COLO668 (cell line): ENCODE results near the gene PCSK4.
A peak's percentile ranks its signal among the peaks of the same experiment; 100 is the strongest.
"Not testable (repeated sequence)": the region's sequence is repeated elsewhere in the genome, so short reads cannot be mapped to it uniquely, and the experiment has no call there.

ENCODE experiments used
- DNase-seq: peaks from one replicate; lab custom pipeline; 2025; ENCODE audit not compliant: unreplicated experiment; lab: John Stamatoyannopoulos, UW

PCSK4 gene

DNA sequence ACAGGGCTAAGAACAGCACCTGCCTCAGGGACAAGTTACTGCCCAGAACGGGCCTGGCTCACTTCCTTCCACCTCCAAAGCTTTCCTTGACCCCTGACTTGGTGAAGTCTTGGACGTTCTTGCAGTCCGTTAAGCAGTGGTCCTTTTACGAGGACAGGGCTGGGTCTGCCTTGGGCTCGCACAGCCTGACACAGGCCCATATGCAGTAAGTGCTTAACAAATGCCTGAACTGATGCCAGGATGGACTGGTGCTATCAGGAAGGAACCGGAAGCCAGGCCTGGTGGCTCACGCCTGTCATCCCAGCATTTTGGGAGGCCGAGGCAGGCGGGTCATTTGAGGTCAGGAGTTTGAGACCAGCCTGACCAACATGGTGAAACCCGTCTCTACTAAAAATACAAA is 31.9 kb upstream of the PCSK4 start:
- no peak for DNase-seq

DNA sequence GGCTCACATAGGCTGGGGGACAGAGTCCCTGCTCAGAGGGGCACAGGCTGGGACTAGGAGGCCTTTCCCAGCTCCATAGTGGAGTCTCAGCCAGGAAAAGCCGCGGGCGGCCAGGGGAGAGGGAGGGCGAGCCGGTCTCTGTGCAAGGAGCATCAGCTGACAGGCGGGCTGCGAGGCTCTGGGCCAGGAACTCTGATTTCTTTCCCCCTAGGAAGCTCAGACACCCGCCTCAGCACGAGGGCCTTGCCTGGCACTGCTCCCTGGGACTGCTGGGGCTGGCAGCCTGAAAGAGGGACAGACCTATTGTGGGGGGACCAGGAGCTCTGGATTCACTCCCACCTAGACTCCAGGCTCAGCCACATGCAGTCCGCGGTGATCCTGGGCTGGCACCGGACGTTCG is 31.5 kb upstream of the PCSK4 start:
- DNase-seq = no peak

DNA sequence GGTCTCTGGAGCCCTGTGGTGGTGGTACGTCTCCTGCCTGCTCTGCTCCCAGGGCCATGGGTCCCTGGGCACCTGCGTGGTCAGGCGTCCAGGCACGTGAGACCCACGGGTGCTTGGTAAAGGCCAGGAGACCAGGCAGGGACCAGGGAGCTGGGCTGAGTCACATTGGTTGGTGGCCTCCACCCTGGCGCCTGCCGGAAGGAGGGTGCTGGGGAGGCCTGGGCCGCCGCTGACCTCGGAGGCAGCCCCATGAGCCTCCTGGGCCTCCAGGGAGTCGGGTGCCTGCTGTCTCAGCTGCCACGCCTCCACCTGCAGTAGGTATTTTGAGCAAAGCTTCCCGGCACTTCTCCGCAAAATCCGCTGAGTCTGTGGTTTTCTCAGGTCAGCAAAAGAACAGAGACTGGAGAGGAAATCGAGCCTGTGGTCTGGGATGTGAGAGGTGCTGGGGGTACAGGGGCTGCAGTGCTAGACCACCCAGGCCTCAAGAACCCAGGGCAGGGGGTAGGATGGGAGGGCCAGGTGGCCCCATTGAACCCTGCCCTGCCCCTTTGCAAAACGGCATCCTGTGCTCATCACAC is 30.1 kb upstream of the PCSK4 start:
- DNase-seq = no peak

DNA sequence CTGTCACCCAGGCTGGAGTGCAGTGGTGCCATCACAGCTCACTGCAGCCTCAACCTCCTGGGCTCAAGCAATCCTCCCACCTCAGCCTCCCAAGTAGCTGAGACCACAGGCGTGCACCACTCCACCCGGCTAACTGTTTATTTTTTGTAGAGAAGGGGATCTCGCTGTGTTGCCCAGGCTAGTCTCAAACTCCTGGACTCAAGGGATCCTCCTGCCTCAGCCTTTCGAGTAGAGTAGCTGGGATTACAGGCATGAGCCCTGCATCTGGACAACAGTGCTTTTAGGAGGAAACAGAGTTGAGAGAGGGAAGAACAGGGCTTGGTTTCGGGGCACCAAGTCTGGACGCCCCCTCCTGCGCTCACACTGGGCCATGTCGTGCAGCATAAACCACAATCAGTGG is 29.7 kb upstream of the PCSK4 start:
- not testable (repeated sequence) for DNase-seq

DNA sequence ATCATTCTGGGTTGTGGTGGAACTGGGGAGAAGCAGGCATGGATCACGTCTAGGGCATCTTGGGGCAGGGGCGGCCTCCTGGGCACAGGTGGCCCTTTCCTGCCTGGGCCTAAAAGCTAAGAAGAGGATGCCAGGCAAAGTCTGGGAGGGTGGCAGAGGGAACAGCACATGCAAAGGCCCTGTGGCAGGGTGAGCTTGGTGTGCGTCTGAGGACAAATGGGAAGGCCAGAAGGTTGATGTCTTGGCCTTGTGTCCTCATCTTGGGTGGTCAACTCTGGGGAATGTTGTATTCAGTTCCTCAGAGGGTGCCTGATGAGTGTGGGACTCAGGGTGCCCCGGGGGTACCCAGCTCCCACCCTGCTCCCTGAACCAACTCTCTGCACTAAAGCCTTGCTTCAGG is 28.3 kb upstream of the PCSK4 start:
- DNase-seq = no peak

DNA sequence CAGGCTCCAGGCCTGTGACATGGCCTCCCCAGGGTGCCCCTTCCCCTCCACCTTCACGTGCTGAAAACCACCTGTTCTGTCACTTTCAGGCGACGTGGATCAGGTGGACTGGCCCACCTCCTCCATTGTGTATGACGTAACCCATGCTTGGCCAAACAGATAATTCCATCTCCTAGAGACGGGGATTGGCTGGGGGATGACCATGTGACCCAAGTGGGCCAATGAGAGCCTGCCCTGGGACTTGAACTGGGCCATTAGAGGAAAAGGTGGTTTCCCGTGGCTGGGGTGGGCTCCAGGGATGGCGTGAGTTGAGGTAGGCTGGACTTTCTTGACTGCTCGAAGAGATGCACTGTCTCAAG is 26.2 kb upstream of the PCSK4 start:
- DNase-seq = no peak

DNA sequence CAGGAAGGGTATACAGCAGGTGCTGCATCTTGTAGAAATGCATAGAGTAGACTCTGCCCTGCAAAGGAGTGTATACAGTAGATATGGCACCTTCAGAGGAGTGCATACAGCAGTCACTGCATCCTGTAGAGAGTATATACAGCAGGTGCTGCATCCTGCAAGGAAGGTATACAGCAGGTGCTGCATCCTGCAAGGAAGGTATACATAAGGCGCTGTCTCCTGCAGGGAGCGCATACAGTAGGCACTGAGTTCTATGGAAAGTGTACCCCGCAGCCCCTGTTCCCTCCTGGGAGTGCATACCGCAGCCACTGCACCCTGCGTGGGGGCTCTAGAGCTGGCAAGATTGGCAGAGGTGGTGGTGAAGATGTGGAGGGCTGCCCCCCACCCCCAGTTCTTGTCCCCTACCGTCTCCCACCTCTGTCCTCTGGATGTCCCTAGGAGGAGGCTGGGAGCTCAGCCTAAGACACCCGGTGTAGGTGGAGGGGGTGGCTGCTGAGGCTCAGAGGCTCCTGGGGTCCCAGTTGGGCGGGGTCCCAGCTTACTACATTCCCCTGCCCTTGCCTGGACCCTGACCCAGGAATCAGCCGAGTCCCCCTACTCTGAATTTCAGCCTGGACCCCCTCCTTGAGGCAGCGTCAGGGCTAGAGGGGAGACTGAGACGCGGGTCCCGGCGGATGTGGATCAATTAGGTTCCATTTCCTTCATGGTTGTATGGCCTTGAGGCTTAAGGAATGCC is 25.0 kb upstream of the PCSK4 start:
- no peak for DNase-seq

DNA sequence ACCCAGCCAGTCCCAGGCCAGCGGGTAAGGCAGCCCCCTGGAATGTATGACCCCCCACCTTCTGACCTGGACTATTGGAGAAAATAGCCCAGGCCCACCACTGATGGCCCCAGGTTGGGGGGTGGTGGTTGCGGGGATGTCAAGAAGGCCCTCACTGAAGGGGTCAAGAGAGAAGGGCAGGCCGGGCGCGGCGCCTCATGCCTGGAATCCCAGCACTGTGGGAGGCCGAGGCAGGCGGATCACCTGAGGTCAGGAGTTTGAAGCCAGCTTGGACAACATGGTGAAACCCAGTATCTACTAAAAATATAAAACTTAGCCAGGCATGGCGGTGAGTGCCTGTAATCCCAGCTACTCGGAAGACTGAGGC is 24.1 kb upstream of the PCSK4 start:
- DNase-seq = no peak

DNA sequence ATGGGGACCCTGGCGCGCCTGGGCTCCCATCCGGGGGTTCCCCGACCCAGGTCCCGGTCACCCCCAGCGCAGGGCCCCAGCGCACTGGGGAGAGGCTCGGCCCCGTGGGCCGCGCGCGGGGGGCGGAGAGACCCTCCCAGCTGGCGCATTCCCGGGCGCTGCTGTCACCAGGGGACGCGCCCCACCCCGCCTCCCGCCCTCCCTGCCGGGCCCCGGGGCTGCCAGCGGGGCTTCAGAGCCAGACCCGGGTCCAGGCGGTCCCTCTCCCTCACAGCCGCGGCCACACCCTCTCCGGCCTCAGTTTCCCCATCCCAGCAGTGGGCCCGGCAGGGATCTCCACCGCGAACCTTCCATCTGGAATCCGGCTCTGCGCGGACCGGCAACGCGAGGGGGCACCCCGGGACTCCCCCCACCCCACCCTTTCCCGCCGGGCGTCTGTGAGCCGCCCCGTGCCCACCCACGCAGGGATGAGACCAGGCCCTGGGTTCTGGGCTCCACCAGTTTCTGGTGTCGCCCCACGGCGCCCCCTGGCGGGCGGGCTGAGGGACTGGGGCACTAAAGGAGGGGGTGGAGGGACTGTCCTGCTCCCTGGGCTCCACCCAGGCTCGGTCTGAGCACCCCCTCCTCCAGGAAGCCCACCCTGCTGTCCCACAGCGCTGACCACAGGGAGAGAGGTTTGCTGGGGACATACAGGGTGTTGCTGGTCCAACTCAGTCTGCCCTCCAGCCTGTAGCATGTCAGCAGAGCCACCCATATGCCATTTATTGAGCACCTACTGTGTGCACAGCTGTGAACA is 23.5 kb upstream of the PCSK4 start:
- DNase-seq = peak; percentile 54

DNA sequence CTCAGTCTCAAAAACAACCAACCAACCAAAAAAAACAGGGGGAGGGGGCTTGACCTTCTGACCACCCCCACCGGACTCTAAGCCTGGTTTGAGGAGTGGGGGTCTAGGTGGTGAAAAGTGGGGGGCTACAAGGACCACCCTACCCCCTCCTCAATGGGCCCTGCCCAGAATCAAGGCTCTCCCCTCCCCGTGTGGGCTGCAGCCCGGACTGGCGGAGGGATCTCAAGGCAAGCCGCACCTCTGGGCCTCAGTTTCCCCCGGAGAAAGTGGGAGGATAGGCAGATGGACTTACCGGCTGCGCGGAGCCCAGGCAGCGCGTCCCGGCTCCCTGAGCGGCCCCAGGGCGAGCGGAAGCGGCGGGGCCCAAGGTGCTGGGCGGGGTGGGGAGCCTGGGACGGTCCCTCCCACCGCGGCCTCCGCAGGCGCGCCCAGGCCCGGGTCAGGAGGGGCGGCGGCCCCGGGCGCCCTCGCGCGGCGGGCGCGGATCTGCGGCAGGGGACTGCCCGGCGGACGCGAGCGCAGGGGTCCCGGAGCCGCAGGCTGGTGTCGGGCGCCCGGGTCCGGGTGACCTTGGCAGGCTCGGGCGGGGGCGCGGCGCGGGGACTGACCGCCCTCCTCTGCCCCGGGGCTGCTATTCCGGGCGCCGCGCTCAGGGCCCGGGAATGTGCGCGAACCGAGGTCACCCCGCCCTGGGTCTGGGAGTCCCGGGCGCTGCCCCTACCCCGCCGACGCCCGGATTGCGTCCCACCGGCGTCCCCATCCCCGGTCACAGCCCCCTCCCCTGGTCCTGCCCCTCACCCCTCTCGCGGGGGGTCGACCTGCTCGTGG is 22.7 kb upstream of the PCSK4 start, which contains the start of gene ADAMTSL5:
TSS of gene ADAMTSL5 (minus strand) at position 349 of the 828 bp plus-strand sequence. CDS start 2,076 bp downstream, outside the sequence.
- DNase-seq = peak; percentile 29

DNA sequence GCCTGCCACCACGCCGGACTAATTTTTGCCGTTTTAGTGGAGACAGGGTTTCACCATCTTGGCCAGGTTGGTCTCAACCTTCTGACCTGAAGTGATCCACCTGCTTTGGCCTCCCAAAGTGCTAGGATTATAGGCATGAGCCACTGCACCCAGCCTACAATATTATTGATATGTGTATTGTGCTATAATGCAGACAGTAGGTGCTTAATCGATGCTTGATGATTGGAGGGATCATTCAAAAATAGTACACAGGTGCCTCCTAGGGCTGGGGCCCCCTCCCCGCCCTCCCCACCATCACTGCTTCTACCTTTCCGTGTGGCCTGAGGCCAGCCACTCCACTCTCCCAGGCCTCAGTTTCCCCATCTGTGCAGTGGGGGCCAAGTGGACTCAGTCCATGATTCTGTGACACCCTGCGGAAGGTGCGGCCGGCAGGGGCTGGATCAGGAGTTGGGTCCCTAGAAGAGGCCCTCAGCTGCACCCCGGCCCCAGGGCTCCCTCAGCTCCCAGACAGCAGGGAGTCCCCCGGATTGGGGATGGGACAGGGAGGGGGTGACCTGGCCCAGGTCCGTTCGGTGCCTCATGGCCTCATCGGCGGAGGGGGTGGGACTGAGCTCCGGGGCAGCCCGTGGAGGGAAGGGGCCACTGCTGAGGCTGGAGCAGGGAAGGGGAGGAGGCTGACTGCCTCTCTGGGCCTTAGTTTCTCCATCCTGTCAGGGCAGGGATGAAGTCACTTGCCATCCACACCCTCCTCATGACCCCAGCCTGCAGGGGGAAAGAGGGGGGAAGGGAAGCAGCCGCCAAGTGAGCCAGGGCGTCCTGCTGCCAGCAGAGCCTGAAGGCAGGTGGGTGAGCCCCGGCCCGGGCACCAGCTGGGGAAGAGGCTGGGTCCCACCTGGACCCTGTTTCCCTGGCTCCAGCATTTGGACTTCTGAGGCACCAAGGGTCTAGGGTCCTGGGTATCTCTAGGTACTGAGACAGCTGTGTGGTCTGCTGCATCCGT is 21.5 kb upstream of the PCSK4 start:
- no peak for DNase-seq

DNA sequence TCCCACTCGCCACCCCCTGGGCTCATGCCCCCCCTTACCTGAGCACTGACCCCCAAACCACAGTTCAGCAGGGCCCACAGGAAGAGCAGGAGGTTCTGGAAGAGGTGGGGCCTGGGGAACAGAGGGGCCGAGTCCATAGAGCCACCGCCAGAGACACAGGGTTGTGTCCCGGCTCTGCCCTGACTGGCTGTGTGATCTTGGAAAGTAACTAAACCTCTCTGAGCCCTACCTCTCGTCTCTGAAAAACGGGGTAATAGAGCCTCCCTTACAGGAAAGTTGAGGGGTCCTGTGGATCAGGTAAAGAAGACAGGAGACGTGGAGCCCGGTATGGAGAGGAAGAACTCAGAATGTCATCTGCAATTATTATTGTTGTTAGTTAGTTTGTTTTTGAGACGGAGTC is 20.7 kb upstream of the PCSK4 start:
- no peak for DNase-seq

DNA sequence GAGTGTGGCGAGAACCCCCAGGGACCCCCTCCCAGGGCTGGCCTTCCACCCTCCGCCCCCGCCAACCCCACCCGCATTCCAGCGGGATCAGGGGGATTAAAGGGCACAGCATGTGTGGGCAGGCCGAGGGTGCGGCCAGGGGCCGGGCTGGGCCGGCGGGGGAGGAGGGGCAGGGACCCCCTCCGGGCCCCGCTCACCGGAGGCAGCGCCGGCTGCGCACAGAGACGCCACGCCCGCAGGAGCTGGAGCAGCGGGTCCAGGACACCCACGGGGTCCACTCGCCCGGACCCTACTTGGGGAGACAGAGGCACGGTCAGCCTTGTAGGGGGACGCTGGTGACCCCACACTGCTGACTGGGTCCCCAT is 20.3 kb upstream of the PCSK4 start:
- no peak for DNase-seq

DNA sequence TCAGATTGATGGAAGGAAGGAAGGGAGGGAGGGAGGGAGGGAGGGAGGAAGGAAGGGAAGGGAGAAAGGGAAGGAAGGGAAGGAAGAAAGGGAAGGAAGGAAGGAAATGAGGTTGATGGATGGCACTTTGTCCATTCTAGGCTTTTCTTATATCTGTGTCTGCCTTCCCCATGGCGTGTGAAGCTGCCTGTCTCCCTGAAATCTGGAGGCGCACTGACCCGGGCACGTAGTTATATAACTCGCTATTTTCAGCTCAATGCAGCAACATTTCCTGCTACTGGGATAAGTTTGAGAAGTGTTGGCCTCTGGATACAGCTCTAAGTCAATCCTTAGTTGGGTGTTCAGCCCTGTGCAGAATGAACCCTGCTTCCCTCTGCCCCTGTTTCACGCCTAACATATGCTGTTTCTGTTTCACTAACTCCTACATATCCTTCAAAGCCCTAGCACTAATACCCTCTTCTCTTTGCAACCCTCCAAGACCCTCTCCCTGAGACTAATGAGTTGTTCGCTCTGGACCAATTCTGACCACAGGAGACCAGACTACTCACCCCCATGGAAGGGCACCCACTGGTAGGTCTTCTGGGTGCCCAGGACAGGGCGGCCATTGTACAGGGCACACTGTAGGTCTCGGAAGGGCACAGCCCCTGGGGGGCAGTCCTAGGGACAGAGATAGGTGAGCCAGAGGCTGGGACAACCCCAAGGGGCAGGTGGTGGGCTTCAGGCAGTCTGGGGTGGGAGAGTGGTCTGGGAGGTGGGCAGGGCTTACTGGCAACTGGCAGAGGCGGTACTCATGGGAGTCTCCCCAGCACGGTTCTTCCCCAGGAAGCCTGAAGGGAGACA is 19.7 kb upstream of the PCSK4 start:
- no peak for DNase-seq

DNA sequence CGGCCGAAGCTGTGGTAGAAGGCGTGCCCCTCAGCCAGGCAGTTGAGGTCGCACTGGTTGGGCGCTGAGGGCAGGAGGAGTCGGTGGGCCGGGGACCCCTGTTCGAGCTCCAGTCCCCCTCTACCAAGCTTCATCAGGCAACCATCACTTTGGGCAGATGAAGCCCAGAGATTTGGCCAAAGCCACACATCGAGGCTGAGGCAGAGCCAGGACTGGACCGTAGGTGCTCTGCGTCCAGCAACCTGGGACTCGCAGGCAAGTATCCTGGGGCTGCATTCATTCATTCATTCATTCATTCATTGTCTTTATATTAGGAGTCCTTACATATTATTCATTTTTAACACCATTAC is 18.3 kb upstream of the PCSK4 start:
- DNase-seq = no peak

DNA sequence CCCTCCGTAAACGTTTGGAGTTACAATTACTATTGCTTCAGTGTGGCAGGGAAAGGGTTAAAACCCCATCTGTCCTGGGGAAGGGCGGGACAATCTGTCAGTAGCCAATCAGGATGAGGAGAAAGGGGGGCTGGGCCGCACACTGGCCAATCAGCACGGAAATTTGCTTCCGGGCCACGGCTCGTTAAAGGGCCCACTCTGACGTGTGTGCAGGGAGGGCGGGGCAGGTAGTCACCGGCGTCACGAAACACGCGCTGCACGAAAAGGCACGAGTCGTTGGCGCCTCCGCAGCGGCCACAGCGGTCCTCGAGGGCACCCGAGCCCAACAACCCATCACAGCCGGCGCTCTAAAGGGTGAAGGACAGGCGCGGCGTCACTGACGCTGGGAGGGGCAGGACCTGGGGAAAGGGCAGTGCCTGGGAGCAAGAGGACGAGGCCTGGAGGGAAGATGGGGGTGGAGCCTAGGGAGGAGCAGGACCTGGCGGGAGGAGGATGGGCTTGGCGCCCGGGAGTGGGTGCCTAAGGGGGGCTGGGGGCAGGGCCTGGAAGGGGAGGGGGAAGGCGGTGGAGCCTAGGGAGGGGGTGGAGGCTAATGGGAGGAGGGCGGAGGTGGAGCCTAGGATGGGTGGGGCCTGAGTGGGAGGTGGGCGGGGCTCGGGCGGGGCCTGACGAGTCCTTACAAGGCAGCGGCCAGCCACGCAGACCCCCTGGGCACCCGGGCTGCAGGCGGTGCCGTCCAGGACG is 17.8 kb upstream of the PCSK4 start:
- peak; percentile 84 for DNase-seq

DNA sequence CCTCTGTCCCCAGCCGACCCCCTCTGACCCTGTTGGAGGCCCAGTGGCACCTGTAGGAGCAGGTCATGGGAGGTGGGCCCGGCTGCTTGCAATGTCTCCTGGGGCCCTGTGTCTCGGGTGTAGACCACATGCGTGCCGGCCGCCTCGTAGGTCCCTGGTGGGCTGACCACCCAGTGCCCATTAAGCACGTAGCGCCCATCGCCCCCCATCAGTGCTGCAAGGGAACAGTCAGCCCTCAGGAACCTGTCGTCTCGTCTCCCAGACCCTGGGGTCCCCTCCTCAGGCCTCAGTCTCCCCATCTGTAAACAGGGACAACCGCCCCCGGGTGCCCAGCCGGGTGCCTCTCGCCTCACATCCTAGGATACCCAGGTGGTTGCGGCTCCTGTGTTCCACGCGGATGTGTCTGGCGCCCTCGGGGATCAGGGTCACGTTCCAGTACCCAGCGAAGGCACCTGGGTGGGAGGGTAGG is 17.1 kb upstream of the PCSK4 start:
- no peak for DNase-seq

DNA sequence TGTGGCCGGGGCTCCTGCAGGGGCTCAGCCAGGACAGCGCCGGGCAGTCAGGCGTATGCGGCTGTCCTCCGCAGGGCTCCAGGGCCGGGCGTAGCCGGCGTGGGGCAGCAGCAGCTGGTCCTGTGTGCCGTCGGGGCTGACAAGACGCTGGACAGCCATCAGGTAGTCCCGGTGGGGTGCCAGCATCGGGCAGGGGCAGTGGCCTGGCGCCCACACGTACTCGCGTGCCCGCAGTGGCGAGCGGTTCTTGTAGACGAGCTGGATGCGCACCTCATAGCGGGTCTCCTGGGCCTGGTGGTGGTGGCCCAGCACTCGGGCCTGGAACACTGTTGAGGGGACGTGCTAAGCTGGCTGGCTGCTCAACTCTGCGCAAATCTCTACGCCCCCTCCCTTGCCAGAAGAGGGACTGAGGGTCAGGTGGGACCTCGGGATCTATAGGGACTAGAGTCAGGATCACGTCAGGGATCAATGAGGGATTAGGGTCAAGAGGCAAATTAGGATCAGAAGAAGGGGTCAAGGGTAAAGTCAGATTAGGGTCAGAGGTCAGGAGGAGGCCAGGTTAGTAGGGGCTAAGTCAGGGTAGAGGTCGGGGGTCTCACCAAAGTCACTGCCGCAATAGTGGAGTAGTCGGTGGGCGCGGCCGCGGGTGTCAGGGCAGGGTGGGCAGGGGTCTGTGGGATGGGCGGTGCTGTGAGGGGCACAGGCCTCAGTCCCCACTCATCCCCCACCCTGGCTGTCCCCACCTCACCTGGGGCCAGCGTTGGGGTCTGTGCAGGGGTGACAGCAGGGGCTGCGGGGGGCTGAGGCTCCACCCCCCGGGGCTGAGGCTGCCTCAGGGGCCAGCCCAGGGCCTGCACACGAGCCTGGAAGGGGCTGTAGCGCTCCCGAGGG is 16.1 kb upstream of the PCSK4 start:
- no peak for DNase-seq
